NCI-H446 (cell line): ENCODE measurements around the gene SCAMP4.

Experiments
- DNase-seq, 2 experiments: peaks; one replicate each; lab custom pipeline; 2025; lab: John Stamatoyannopoulos, UW

SCAMP4 gene, protein sequence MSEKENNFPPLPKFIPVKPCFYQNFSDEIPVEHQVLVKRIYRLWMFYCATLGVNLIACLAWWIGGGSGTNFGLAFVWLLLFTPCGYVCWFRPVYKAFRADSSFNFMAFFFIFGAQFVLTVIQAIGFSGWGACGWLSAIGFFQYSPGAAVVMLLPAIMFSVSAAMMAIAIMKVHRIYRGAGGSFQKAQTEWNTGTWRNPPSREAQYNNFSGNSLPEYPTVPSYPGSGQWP

DNA sequence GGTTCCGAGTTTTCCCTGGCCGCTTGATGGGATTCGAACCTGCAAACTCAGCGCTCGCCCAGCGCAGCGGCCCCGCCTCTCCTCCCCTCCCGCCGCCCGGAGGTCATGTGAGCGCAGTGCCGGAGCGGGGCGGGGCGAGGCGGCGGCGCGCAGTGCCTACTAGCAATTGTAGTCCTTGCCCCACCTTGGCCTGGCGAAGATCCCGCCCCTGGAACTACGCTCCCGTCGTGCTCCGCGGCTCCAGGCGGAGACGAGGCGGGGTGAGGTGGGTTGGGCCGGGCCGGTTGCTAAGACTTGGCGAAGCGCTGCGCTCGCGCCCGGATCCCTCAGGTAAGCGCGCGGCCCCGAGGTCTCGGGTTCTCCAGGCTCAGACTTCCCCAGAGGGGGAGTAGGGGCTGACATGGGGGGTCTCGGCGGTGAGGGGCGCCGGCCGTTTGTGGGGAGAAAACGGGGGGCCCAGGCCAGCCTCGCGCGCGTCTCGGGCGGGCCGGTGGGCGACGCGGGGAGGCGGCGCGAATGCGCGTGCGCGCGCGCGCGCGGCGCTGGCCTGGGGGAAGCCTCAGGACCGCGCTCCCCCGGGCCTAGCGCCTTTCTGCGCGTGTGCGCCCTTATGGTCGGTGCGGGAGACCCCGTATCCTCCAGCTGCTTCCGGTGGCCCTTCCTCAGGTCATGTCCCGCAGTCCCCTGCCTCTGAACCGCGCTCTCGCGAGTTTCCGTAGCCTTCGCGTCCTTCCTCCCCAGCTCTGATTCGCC is at the start of gene SCAMP4, which contains the start of gene ADAT3:
Gene SCAMP4 (plus strand): TSS at position 290 of the 753 bp plus-strand sequence. CDS start 9,621 bp downstream, outside the sequence.
Gene ADAT3 (plus strand): TSS at position 290 of the 753 bp plus-strand sequence. CDS start 6,649 bp downstream, outside the sequence.
- DNase-seq: peak; percentile 98 to 100

DNA sequence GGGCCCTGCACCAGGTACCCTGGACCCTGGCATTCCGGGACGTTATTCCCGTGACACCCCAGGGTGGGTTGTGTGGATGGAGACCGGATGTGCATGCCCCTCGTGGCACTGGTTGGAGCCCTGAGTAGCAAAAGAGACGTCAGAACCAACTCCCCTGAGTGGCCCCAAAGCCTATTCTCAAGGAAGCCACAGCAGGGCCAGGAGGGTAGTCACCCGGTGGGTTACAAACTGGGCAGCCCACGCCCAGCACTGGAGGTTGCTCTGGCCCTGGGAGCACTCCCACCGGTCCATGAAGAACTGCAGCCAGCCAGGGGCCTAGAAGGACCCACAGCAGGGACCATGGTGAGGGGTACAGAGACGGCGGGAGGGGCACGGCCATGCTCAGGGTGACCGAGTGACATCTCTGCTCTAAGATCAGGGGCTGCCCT is 49.4 kb upstream of the SCAMP4 start:
- no peak for DNase-seq

DNA sequence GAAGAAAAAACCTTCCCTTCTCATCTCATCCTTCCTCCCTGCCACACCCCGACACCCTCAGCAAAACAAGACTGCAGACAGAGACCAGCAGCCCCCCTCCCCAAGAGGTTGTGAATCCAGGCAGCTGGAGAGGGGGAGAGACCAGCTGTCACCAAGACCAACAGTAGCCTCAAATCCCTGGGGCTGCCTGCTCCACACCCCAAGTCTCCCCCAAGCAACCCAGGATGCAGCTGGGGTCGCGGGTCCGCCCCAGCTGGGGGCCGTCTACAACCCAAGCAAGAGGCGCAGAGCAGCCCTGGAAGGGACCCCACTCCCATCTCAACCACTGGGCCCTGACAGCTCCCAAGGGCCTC is 48.9 kb upstream of the SCAMP4 start:
- DNase-seq: no peak

DNA sequence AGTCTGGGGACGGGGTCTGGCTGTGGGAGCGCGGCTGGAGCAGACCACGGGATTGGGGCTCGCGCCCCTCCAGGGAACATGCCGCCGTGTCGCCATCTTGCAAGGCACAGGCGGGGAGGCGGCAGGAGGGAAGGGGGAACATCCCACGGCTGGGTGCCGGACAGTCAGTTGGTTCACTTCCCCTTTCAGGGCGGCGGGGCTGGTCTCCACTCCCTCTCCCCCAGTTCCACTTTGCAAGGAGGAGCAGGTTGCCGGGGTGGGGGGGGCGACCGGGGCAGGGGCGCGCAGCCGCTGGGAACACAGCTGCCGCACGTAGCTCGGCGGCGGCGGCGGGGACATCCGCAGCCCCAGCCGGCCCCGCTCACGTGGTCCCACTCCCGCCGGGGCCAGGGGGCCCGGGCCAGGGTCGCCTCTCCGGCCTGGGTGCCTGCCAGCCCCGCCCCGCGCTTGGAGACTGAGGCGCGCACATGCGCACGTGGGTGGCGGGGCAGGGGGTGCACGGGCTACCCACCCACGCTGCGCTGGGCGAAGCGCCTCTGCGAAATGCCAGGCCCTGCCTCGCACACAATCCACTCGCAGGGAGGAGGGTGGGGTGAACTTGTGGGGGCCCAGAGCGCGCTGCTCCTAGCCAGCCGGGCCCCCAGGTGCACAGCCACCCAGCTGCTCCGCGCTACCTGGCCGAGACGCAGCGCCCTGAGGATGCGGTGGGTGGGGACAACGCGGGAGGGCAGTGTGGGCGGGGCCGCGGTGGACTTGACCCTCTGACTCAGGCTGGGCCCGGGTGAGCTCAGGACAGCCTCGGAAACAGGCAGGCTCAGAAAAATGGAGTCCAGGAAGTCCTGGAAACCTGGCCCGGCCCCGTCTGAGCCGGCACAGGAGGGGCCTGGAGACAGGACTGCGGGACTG is 48.2 kb upstream of the SCAMP4 start:
- no peak for DNase-seq

DNA sequence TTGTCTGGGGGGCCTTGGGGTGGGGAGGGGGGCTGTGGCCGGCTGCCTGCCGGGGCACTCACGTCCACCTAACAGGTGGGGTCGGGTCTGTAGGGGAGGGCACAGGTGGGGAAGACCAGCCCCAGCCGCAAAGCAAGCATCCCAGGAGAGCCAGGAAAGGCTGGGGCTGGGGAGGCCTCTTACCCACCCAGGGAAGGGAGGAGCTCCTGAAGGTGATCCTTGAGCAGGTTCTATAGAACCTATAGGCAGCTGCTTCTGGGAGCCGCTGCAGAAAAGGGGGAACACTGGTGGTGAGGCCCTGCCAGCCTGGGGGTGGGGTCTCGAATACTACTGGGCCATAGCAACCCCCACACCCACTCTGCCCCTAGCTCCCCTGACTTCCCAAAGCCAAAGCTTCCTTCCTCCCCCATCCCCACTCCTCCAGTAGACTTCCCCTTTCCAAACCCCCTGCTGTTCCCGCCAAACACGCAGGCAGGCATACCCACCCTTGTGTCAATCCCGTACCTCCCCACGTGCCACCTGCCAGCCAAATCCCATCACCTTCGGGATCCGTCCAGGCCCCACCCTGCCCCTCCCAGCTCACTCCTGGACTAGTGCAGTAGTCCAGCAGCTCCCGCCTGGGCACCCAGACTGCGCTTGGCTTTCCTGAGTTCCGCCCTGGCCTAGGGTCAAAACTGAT is 47.4 kb upstream of the SCAMP4 start:
- no peak for DNase-seq

DNA sequence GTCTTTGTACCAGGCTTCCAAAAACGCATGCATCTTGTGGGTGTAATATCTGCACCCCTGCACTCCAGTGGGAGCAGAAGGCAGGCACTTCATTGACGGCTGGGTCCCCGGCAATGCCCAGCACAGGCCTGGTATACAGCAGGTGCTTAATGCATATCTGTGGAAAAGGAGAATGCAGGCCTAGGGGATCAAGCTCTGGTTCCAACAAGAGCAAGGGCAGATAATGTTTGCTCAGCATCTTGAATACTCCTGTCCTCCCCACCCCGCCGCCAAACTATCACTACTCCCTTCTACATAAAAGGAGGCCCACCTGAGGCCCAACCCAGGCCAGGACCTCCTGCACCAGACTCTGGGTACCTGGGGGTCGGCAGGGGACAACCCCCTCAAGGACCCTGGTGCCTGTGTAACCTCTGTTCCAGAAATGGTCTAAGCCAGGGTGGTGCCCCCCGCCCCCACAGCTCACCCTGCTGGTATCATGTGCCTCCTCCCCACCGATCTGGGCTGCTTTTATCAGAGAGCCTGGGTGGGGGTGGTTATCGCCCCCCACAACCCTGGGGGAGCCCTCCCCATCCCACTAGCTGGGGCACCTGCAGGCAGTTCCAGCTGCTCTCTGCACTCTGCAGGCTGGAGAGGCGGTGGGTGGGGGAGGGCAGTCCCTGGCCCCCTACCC is 46.7 kb upstream of the SCAMP4 start:
- DNase-seq: no peak

DNA sequence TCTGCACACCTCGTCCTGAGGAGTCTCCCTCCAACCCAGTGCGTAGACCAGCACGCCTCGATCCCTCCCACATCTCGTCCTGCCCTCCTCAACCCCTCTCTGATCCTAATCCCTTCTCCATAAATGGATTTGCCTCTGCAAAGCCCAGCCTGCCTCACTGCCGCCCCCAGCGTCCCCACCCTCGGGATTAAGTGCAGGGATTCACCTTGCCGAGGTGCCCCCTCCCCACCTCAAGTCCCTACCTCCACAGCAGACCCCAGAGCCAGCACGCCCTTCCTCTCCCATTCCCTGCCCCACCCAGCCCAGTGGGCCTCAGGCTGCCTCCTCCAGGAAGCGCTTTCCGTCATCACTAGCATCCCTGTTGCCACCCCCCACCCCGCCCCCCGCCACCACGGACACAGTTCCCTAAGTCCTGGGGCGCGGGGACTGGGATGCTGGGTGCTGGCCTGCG is 45.8 kb upstream of the SCAMP4 start:
- no peak for DNase-seq

DNA sequence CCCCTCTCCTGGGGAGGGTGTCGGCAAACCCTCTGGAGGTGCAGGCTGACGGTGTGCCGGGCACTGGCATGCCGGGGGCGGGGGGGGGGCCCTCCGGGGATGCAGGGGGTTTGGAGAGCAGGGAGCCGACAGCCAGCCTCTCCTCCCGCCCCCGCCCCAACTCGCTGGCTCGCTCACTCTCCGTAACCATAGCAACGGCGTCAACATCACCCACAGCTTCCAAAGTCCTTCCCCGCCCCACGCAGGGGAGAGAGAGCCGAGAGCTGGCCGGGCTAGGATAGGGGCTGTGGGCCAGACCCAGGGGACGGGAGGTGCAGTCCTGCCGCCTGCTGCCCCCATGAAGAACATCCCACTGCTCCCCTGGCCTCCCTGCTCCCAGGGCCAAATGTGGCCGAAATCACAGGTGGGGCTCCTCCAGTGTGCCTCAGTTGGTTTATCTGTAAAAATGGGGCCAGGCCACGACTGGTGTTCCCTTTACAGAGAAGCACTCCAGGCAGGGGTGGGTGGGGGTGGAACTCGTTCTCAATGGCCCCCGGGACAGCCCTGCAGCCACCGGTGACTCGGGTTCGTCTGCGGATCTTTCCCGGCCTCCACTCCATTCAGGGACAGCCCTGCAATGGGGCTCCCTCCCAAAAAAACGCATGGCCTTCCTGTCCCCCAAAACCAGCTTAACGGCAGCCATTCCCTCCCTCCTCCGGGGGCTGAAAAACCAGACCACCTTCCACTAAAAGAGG is 45.0 kb upstream of the SCAMP4 start:
- peak in 1 of 2 experiments; percentile 57 for DNase-seq

DNA sequence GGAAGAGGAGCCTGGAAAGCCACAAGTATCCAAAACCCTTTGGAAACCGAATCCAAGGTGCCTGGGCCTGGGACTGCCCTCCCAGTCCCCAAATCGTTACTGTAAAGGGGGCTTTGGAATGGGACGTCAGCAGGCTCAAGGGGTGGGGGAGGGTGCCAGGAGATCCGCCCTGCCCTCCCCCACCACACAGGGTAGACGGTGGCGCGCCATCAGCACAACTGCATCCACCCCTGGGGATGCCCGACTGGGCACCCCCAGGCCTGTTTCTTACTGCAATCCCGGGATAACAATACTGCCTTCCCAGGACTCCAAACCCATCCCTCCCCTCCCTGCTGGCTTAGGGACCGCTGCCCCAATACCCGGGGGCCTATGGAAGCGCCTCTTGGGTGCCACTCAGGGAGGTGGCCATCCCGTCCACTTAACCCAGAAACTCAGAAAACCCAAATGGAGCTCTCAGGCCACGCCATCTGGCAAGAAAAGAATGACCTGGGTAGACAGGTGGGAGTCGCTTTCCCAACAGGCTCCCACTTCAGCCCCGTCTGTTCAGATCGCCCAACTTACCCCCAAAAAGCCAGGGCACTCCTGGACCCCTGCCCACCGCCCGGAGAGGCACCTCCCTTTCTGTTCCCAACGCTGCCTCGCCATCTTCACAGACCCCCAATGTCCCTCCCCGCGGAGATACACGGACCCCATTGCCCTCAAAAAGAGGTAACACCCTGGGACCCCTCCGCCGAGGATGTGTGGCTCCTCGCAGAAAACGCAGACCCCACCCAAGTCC is 44.2 kb upstream of the SCAMP4 start:
- no peak for DNase-seq

DNA sequence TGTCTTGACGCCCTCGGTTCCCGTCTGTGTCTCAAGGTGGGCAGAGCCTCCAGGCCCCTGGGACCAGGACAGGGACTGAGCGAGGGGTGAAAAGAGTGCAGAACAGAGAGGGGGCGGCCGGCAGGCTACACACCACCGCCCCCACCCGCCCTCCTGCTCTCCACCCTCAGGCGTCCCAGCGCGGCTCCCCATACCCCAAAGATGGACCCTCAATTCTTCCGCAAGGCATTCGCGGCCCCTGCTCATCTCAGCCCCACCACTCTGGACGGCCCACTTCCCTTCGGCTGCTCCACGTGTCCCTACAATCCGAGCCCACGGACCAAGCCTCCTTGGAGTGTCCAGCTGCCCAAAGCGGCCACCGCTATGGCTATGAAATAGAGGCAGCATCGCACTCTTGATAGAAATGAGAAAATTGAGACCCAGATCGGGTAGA is 43.6 kb upstream of the SCAMP4 start:
- DNase-seq: no peak

DNA sequence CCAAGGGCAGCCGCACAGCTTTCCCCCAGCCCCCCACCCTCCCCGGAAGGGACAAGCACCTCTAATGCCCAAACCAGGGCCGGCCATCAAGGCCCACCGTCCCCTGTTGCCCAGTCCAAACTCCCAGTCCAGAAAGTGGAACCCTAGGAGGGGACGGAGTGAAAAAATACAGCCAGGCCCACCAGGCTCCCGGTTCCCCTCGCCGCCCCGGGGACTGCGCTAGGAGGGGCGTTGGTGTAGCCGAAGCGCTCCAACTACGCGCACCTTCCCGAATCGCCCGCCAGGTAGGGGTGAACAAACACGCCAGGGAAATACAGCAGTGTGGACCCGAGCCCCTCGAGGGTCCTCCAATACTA is 43.2 kb upstream of the SCAMP4 start:
- no peak for DNase-seq

DNA sequence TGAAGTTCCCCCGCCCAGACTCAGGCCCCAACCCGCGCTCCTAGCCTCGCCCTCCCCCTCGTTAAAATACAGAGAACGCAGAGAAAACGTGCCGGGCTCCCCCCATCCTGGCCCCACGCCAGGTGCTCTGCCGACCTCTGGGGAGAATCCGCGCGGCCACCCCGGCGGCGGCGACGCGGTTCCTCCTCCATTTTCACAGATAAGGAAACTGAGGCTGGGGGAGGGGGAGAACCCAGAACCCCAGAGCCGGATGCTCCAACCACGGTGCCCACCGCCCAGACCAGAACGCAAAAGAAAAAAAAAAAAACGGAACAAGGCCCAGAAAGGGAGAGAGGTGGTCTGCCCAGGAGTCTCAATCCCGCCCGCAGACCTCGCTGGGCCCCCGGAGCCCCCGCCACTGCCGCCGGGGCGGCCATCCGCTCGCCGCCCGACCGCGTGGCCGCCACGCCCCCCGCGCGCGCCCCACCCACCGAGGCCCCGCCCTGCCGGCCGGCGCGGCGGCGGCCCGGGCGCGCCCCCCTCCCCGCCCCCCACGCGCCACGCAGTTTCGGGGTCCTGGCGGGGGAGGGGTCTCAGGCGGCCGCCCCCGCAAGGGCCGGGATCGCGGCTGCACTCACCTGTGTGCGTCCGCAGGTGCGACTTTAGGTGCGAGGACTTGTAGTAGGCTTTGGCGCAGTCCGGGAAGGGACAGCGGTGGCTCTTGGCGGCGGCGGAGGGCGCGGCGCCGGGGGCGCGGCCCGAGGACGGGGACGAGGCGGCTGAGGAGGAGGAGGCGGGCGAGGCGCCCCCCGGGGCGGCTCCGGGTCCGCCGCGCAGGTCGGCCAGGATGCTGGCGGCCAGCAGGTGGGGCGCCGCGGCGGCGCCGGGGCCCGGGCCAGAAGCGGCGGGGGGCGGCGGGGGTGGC is 42.5 kb upstream of the SCAMP4 start:
- peak in 1 of 2 experiments; percentile 59 for DNase-seq

DNA sequence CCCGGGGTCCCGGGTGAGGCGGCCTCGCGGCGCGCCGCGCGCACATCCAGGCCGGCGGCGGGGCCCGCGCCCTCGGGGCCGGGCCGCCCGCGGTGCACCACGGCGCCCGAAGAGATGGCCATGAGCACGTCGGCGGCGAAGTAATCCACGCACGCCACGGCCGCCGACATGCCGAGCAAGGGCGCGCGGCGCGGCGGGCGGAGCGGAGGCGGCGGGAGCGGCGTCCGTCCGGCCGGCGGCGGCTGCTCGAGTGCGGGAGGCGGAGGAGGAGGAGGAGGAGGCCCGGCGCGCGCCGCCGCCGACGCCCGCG is 41.9 kb upstream of the SCAMP4 start, which contains the start of gene KLF16:
Gene KLF16 (minus strand): TSS at position 252 of the 310 bp plus-strand sequence. CDS start 82 bp downstream, at position 170.
- DNase-seq: no peak

DNA sequence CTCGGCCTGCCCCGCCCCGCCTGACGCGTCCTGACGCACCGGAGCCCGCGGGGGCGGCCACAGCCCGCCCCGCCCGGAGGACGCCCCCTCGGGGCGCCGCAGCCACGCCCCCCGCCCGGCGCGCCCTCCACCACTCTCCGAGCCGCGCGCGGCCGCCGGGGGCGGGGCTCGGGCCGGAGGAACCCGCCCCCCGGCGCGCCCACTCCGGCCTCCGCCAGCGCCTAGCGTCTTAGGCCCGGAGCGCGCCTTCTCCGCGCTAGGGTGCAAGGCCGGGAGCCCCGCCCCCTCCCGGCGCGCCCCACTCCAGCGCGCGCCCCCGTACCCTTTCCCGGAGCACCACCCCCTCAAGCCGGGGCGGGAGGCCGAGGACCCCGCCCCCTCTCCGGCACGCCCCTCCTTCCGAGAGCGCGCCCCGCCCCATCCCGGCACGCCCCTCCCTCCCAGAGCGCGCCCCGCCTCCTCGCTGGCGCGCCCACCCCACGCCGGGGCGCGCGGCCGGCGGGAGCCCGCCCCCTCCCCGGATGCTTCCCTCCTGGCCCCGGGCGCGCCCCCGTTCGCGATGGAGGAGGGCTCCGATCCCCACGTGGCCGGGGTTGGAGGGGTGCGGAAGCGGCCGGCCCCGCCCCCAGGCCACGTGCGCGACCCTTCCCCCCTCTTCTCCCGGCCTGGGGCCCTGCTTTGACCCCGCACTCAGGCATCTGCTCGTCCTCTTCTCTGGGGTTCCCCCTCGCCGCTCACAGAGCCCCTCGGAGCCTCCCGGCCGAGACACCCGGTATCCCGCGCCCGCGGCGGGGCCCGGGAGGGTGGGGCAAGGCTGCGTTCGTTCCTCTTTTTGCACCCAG is 41.3 kb upstream of the SCAMP4 start:
- peak; percentile 99 to 100 for DNase-seq

DNA sequence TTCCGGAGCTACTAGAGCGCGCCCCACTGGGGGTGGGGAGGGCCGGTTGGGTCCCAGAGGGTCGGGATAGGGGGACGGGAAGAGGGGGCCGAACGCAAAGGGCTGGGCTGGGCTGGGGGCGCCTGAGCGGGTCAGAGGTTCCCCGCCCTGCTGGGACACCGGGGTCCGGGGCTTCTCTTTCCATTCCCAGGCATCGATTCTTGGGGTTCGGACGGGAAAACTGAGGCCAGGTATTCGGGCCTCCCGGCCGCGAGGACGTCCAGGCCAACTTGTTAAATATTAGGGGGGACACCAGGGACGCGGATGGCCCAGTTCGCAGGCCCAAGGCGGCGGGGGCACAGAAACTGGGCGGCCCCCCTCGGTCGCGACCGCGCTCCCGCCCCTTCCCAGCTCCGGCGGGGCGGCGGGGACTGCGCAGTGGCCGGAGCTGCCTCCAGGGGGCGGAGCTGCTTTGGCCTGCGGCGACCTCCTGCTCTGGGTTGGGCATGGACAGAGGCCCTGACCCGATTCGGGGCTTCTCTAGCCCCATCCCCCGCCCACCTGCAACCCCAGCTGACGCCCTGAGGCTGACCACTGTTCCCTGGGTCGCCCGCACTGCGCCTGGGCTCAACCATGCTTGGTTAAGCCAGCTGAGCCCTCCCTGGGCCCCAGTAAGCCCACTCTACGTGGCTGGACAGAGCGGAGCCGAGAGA is 40.6 kb upstream of the SCAMP4 start:
- peak; percentile 31 to 68 for DNase-seq

DNA sequence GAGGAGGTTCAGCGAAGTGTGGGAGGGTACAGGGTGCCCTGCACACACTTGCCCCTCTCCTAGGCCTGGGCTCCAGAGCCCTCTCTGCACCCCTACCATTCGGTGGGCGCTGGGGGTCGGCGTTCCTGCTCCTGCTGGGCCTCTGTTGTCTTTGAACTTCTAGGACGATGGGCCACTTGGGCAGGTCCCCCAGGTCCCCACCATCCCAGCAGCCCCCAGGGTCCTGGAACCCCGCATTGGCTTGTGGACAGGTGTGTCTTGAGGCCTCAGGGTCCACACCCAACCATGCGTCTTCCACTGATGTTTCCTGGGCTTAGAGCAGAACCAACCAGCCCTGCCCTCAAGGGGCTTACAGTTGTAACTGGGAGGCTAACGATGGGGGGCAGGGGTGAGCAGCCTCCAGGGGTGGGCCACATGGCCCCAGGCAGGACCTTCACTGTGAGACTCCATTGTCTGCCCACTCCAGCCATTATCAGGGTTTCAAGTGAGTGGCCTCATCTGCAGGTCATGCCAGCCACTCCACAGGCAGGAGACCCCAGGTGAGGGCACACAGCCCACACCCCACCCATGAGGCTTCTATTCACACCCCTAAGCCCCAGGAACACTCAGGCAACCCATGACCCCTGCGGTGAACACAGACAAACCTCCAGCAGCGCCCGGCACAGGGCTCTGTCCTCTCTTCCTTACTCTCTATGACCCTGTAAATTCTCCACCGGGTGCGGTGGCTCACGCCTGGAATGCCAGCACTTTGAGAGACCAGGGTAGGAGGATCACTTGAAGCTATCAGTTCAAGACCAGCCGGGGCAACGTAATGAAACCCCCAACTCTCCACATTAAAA is 39.8 kb upstream of the SCAMP4 start:
- DNase-seq: no peak
